Lower leg skin (tissue), 4 donors: ENCODE data around the gene SECTM1. TPM values are rescaled to one million over a fixed set of nuclear protein-coding genes. Genes with fewer than 3 reads are reported as not detected.

Experiments
- DNase-seq, 2 donors: peaks; one replicate each; pipeline ENCODE4 v3.0.0-alpha.2; 2019; ENCODE audit warnings: low spot score in 2 of 2
- H3K4me3 ChIP-seq: fragments of 200-600 bp; sonication (generic); 2 replicates; pipeline ENCODE4 v1.5.1; 2017; ENCODE audit warnings: mild to moderate bottlenecking, low read depth; ENCODE audit not compliant: poor library complexity, severe bottlenecking
- POLR2A ChIP-seq, 2 donors: fragments of 450-650 bp; IDR thresholded peaks; one replicate each; pipeline ENCODE4 v1.6.1; 2016 to 2017; ENCODE audit warnings: antibody characterized with exemption in 2 of 2, mild to moderate bottlenecking in 1 of 2, moderate library complexity in 1 of 2
- WGBS, 2 donors: methylation state at CpG; one replicate each; pipeline ENCODE4 v1.1.5; 2018; 5-methylcytosine and 5-hydroxymethylcytosine counted together
- intact Hi-C: fragments of 100-400 bp; cut with DNase I; formaldehyde crosslinking; loops from one replicate; pipeline ENCODE4 v1.15.0; 2023; ENCODE audit warnings: low total_unique reads
- total RNA-seq, 4 donors: library from RNA; depleted of rRNA; stranded (reverse); fragments of >200 nt; gene quantifications; one replicate each; pipeline ENCODE4 v1.1.0, GENCODE V29; 2016
- TF ChIP-seq, protein P1 (sequence below), 3 donors: fragments of 450-650 bp; IDR thresholded peaks; one replicate each; pipeline ENCODE4 v1.5.1; 2016; ENCODE audit warnings: antibody characterized with exemption in 3 of 3, mild to moderate bottlenecking in 3 of 3, moderate library complexity in 2 of 3

Gene SECTM1
- total RNA-seq, 4 donors from 2014 or later: 12.4 to 16.3 (median 14.5) TPM

DNA sequence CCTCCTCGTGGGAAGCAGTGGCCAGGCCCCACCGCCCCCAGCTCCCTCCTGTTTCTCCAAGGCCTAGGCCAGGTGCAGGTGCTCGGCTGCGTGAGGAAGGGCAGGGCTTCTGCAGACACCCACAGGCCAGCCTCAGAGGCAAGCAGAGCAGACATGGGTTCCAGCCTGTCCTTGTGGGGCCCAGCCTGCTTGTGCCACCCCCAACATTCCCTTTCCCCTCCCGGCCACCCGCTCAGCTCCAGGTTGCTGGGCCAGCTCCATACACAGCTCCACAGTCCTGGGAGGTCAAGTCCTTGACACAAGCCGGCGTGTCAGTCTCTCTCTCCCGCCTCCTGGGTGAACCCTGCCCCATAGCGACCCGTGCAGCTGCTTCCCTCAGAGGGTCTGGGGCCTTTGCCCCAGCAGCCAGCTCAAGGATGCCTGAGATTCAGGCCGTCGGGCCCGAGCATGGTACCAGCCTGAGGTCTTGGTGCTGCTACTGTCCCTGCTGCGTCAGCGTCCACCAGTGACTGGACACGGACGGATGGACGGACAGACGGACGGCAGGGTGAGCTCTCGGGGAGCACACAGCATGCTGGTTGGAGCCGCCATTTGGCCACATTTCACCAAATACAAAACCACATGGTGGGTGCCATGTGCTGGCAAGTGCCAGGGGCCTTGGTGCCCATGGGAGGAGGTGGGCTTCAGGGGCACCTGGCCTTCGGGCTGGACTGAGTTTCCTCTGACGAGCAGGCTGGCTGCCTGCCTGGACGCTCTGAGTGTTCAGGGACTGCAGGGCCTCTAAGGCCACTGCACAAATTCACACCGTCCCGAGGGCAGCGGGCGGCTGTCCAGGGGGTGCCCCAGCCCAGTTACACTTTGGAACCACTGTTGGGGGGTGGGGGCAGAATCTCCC lies 8.0 kb downstream of the SECTM1 start:
- no peak overlapping the region for H3K4me3 ChIP-seq
- WGBS, 2 donors: 86 to 90% methylated on average over 25 to 28 of the region's 30 CpGs

DNA sequence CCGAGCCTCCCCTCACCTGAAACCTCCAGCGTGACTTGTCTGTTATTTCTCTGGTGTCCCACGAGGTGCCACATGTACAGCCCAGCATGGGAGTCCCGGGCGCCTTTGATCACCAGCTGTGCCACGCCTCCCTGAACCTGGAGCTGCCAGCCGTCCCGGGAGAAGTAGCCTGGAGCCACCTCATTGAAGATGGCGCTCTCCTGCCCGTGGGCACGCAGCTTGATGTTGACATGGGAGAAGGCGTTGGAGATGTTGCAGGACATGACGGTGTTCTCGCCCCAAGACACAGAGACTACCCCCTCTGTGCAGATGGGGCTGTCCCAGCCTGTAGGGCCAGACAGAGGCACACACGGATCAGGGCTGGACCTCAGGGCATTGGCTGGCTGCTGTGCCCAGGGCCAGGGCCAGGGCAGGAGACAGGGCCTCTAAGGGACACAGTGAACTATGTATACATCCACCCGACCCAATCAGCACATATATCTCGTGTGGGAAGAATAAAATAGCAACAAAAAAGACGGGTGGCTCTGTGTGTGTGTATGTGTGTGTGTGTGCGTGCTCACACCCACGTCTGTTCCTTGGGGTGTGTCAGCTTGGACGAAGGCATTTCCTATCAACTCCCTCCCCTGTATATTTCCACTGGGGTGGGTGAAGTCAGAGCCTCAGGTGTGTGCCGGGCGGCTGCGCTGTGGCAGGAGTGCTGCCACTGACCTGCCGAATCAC lies 8.8 kb downstream of the SECTM1 start:
- DNase-seq: no peak
- intact Hi-C loops: no loop called here
- 49 to 60% methylated on average over 24 to 25 of the region's 25 CpGs for WGBS, 2 donors

More for the DNA sequence above, 8.0 kb downstream of the SECTM1 start:
- DNase-seq: no peak
- intact Hi-C loops: no loop called here
- TF ChIP-seq POLR2A (IDR thresholded peaks at IDR 0.05): no peak

DNA sequence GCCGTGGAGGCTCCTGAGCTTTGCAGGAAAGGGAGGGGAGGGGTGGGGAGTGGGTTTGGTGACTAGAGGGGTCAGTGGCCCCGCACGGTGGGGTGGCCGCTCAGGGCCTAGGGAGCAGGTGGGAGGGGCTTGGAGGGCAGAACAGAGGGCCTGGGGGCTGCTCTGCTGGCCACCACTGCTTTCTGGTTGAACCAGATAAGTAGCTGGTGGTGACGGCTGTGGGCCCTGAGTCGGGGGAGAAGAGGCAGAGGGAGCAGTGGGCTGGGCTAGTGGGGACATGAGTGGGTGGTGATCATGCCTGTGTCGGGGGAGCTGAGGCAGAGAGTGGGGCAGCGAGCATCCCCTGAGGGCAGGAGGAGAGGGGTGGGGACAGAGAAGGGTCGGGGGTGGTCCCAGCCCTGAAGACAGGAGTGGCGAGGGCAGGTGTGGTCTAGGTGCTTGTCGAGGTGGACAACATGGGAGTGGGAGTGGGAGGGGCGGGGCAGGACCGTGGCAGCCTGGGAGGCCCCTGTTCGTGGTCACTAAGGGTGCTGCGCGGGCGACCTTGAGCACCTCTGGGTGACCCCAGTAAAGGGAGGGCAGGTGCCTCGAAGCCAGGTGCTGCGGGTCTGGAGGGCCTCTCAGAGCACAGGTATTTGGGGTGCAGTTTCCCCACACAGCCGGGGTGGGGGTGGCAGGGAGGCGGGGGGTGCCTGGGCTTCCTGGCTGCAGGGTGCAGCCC lies 9.9 kb downstream of the SECTM1 start:
- H3K4me3 ChIP-seq: no peak overlapping the region
- WGBS, 2 donors: 67 to 68% methylated on average over 20 to 21 of the region's 21 CpGs
- DNase-seq: no peak
- TF ChIP-seq, protein P1, sequence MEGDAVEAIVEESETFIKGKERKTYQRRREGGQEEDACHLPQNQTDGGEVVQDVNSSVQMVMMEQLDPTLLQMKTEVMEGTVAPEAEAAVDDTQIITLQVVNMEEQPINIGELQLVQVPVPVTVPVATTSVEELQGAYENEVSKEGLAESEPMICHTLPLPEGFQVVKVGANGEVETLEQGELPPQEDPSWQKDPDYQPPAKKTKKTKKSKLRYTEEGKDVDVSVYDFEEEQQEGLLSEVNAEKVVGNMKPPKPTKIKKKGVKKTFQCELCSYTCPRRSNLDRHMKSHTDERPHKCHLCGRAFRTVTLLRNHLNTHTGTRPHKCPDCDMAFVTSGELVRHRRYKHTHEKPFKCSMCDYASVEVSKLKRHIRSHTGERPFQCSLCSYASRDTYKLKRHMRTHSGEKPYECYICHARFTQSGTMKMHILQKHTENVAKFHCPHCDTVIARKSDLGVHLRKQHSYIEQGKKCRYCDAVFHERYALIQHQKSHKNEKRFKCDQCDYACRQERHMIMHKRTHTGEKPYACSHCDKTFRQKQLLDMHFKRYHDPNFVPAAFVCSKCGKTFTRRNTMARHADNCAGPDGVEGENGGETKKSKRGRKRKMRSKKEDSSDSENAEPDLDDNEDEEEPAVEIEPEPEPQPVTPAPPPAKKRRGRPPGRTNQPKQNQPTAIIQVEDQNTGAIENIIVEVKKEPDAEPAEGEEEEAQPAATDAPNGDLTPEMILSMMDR (IDR thresholded peaks at IDR 0.05): no peak
- TF ChIP-seq POLR2A (IDR thresholded peaks at IDR 0.05): no peak
- intact Hi-C loops: no loop called here

More for the DNA sequence above, 8.8 kb downstream of the SECTM1 start:
- no peak overlapping the region for H3K4me3 ChIP-seq
- TF ChIP-seq, protein P1 (IDR thresholded peaks at IDR 0.05): no peak
- TF ChIP-seq POLR2A (IDR thresholded peaks at IDR 0.05): no peak

DNA sequence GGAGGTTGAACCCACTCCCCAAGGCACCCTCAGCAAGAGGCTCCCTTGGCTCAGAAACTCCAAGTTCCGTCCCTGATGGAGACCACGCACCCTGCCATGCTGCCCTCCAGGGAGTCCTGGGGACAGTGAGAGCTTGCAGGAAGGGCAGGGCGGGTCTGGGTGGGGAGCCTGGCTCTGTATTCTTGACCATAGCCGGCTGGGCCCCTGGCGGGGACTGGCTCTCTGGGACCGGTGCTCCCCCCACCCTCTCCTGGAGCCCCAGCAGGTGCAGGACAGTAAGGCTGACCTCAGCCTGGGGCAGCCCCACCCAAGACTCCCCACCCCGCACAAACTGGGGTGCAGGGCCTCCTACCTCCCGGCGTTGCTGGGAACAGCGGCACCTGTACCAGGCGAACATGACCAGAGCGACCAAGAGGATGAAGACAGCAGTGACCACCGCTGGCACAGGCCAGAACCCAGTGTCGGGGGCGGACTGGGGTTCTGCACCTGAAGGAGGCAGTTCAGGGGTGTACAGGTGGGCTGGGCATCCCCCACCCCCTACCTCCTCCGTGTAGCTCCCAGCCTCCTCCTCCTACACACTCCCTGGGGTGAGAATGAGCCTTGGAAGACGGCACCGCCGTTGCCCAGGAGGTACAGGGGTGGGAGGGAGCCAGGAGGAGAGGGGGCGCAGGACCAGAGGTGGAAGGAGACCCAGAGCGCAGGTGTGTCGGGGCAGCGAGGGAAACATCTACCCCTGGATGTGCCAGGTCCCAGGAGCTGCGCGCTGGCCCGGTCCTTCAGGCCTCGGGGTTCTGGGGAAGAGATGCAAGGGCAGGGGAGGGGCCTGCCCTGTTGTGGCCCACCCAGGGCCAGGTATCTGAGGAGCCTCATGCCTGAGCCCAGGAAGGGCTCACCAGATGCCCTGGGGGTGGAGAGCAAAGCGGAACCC lies 10.8 kb downstream of the SECTM1 start:
- TF ChIP-seq, protein P1 (IDR thresholded peaks at IDR 0.05): no peak
- no peak for TF ChIP-seq POLR2A (IDR thresholded peaks at IDR 0.05)
- H3K4me3 ChIP-seq: no peak overlapping the region
- 86 to 87% methylated on average over 25 to 27 of the region's 28 CpGs for WGBS, 2 donors
- intact Hi-C loops: no loop called here
- DNase-seq: no peak

DNA sequence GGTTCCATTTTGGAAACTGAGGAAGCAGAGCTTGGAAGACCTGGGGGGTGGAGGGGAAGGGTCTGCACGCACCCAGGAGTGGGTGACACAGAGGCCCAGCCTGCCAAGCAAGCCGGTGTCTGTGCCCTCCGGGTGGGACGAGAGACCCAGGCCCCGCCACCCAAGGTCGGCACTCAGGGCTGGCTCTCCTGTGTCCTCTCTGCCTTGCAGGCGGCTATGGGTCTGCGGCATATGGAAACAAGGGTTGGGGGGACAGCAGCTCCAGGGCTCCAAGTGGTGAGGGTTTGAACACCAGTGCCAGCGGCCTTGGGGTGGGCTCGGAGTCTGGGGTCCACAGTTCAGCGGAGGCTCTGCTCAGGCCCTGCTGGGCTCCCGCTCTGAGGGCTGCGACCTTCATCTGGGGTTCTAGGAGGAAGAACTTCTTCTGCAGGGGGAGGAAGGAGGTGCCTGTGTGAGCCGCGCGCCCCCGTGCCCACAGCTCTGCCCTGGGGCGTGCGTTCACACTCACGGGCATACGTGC lies 11.6 kb downstream of the SECTM1 start:
- TF ChIP-seq, protein P1 (IDR thresholded peaks at IDR 0.05): no peak
- TF ChIP-seq POLR2A (IDR thresholded peaks at IDR 0.05): no peak
- 75 to 81% methylated on average over 20 of the region's 21 CpGs for WGBS, 2 donors
- DNase-seq: no peak
- H3K4me3 ChIP-seq: no peak overlapping the region
- intact Hi-C loops: no loop called here
